HG02763 (cell line): ENCODE data around the gene CORO2B.

Source experiments
- ATAC-seq: cut with Tn5 transposase; IDR thresholded peaks from one replicate; pipeline ENCODE4 v1.9.1; 2021; ENCODE audit warnings: mild to moderate bottlenecking, moderate library complexity; ENCODE audit not compliant: unreplicated experiment

Gene CORO2B

GRCh38 chr15:68625853-68626252 lies 47.1 kb downstream of the CORO2B start:
- no peak for ATAC-seq

GRCh38 chr15:68626283-68626682 lies 47.5 kb downstream of the CORO2B start:
- no peak for ATAC-seq

DNA sequence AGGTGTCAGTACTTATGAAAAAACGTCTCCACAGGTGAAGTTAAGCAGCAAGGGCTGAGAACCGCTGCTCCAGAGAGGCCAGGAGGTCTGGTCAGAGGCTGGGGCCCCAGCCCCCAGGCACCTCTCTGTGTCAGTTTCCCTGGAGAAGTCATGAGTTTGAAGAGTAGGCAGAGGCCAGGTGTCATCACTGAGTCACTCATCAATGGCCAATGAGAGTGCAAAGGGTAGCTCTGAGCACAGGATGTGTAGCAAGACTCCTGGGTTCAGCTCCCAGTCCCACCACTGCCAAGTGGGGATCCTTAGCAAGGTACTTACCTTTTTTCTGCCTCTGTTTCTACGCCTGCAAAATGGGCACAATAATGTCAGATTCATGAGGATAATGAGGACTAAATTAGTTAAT lies 47.9 kb downstream of the CORO2B start:
- ATAC-seq, result no peak

- ATAC-seq, result no peak
Measured at GRCh38 chr15:68627476-68627875, 48.7 kb downstream of the CORO2B start.

DNA sequence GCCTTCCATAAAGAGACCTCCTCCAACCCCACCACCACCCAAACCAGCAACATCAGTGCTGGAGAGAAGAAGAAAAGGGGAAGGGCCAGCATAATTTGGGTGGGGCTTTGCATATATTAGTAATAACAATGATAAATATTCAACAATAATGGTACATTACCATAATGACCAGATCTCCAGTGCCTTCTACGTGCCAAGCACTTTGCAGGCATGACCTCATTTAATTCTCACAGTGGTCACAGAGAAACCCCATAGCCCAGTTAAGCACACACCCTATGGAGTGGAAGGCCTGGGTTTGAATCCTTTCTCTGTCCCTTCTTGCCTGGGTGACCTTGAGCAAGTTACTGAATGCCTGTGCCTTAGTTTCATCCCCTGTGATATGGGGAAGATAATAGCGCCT lies 49.2 kb downstream of the CORO2B start:
- no peak for ATAC-seq

DNA sequence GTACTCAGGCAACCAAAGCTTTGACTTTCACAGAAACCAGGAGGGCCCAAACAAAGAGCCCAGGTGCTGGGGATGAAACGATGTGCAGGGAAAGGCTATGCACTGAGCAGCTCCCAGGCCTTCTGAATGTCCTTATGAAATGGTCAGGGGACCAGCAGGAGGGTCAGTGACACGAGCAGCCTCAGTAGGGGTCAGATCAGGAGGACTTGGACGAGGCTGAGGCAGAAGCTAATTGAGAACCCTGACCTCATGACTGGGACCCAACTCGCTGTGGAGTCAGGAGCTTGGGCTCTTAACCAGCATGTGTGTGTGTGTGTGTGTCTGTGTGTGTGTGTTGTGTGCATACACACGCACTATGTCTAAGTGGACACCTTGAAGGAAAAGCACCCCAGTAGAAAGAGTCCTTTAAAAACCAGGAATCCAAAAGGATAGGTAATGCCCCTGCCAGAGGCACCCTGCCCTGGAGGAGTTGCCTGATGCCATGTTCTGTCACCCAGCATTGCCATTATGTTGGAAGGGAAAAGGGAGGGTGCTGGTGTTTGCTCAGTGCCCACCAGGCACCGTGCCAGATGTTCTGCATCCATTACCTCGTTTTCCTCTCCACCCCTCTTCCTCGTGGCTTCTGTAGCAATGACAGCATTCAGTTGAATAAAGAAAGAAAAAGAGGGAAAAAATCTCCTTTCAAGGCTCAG lies 50.9 kb downstream of the CORO2B start:
- ATAC-seq, result no peak

DNA sequence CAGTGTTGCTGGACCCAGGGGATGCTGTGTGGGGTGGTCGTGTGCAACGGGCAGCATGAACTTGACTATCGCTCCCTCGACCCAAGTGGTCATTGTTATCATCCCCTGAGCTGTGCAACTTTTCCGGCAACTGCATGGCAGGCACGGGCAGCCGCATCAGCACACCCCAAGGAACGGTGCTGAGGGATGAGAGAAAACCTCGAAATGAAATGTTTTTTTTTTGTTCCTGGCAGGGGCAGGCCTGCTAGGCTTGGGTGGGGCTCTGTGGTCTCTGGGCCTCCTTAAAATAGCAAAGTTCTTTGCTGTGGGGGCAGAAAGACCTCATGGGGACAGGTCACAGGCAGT lies 51.4 kb downstream of the CORO2B start:
- ATAC-seq, result no peak

GRCh38 chr15:68630836-68631235 lies 52.0 kb downstream of the CORO2B start:
- ATAC-seq, result no peak

DNA sequence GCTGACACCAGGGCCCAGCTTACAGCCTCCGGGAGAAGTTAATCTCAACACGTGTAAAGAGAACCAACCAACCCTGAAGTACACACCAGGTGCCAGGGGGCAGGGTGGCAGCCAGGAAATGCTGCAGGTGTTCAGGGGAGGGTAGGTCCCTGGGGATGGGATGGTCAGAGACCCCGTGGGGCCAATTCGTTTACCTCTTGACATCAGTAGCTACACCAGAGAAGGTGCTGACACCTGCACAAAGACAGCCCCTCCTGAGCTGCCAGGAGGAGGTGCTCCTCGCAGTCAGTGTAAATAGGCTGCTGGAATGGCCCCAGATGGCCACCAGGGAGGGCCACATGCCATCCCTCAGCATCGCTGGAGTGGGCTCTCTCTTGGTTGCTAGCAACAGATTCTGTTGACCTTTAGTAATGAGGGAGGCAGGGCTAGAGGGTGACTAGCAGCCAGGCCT lies 52.8 kb downstream of the CORO2B start:
- no peak for ATAC-seq

- ATAC-seq, result no peak
Measured at GRCh38 chr15:68632101-68632500, 53.3 kb downstream of the CORO2B start.

GRCh38 chr15:68633231-68634121 lies 54.7 kb downstream of the CORO2B start:
- no peak for ATAC-seq

DNA sequence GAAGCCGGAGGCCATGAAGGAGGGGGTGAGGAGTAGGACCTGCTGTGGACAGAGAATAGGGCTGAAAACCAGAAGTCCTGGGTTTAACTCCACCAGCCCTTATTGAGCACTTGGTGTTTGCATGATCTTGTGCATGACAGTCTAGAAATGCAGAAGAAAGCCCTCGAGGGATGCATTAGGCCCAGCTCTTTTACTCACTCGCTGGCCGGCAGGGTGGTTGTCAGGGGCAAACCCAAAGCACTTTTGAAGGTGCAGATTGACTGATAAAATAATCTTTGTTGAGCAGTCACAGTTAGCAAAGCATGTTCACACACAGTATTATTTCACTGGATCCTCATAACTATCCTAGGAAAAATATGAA lies 55.3 kb downstream of the CORO2B start:
- ATAC-seq, result no peak

GRCh38 chr15:68634531-68634930 lies 55.7 kb downstream of the CORO2B start:
- no peak for ATAC-seq

DNA sequence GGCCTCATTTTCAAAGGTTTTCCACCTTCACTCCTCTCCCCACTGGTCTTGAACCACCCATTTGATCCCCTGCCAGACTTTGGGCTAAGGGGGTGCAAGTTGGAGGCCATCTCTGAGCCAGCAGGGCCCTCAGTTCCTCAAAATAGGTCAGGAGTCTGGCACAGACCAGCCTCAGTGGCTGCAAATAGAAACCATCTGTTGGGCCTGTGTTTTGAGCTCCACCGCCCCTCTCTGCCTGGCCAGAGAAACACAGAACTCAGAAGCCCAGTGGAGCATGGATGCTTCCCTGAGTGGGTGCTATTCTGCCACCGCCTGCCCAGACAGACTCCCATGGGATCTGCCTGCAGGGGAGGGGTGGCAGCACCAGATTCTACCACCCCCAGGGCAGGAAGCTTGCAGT lies 56.3 kb downstream of the CORO2B start:
- no peak for ATAC-seq

- ATAC-seq, result no peak
Measured at GRCh38 chr15:68636256-68636655, 57.5 kb downstream of the CORO2B start.

DNA sequence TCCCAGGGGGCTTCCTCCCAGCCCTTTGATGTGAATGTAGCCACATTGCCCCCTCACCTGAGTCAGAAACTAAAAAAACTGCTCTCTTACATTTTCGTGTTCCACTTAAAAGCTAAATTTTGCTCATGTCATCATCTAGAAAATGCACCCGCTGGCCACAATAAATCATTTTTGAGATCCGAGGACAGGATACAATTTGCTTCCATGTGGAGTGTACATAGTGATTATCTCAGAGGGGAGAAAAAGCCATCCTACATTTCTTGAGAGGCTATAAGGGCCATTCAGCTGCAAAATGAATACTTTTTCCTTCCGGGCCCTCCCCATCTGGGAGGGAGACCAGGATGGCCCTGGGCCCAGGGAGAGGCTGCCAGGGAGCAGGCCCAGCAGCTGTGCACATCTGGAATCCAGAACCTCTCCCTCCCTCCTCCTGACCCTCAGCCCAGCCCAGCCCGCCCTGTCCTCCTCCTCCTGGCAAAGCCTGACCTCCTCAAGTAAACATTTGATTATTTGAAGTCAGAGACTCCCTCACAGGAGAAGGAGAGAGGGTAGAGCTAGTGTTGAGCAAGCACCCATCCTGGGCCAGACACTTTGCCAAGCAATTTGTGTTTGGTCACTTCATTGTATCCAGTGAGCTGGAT lies 59.1 kb downstream of the CORO2B start:
- ATAC-seq, result no peak

DNA sequence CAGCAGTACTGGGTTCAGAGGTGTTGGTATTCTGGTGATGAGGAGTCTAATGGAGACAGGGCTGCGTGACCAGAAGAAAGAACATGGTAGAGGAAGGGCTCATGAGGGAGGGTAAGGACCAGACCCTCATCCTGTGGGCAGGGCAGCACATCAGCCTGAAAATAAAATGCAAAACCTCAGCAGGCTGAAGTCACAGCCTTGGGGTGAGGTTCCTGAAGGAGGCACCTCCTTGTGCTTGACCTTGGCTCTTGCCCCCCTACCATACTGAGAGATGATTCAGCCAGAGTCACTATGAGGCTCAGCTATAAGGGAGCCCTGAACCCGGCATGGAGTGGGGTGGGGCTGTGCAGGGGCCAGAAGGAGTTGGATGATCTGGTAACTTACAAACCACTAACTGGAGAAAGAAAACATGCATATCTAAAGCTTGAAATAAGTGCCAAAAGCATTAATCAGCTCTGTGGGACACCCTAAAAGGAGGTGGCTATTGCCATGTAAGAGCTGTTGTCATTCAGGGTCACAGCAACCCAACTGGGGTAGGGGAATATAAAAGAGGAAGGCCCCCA lies 60.2 kb downstream of the CORO2B start:
- ATAC-seq, result no peak

- no peak for ATAC-seq
Measured at GRCh38 chr15:68639926-68640600, 61.3 kb downstream of the CORO2B start.

DNA sequence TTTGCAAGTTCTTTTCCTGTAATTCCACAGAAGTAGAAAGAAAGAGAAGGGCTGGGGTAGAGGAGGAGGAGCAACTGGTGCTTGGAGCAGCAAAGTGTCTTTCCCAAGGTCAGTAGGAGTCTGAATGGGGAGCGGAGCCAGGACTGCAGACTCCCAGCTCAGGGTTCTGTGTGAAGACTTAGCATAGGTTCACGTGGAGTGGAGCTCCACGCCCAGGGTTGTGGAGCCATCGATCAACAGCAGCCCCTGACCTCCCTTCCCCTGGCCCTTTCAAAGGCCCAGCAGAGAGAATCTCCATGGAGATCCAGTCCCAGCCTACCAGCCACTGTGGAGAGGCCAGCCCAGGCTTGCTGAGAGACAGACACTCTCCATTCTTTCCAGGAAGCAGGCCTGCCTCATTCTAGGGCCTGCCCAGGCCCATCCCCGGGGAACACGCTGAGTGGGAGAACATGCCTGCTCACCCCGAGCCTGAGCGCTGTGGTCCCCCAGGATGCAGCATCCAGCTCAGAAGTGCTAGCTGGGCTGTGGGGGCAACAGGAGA lies 62.1 kb downstream of the CORO2B start:
- no peak for ATAC-seq

DNA sequence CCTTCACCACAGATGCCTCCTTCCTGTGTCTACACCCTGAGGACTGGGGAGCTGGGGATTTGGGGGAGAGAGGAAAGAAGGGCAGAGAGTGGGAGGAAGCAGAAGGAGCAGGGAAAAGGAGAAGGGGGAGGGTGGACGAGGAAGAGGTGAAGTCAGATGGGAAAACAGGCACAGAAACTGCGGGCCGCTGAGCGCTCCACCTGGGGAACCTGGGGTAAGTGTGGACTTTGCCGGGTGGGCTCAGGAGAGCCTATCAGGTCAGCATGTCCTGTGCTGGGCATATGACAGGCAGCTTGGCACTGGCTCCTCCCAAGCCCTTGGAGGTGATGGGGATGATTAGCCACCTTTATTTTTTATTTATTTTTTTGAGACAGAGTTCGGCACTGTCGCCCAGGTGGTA lies 62.6 kb downstream of the CORO2B start:
- ATAC-seq, result no peak

GRCh38 chr15:68642491-68642845 lies 63.7 kb downstream of the CORO2B start:
- no peak for ATAC-seq
